NCI-H2196 (cell line): Measurements from ENCODE around the gene EFNA4.

Source experiments
- DNase-seq: peaks from one replicate; lab custom pipeline; 2025; ENCODE audit not compliant: unreplicated experiment; lab: John Stamatoyannopoulos, UW

The EFNA4 gene

DNA sequence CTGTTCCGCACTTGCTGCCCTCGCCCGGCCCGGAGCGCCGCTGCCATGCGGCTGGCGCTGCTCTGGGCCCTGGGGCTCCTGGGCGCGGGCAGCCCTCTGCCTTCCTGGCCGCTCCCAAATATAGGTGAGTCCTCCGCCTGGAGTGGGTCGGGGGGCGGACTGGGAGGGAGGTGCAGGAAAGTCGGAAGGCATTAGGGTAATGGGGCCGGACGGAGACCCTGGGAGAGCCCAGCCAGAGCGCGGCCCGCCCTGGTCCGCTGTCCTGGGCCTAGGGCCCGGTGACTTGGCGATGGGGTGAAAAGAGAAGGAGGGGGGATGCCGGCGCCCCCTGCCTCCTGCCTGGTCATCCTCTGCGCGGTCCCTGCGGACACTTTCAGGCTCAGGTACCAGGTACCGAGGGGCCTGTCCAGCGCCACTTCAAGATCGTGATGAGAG is 12.2 kb upstream of the EFNA4 start:
- DNase-seq: no peak

DNA sequence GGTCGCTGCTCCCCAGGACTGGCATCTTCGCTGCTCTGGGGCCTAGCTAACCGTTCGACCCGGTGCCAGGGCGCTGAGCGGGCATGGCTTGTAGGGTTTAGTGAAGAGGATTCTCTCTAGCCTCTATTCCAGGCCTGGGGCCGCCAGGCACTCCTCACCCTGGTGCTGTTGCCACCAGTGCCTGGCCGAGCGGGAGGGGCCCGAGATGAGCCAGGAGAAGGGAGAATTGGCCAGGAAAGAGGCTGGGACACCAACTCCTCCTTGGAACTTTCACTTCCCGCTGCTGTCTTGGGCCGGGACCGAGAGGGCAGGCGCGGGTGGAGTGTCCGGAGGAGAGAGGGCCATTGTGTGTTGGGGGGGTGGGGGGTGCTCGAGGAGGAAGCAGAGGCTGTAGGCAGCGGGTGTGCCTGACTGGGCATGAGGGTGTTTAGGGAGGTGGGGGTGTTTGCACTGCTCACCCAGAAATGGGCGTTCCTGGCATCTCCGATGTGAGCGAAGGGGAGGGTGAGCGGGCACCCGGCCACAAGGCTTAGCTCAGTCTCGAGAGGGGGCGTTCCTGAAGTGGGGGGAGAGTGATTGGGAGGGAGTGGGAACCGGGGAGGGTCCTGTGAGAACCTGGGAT is 11.7 kb upstream of the EFNA4 start:
- DNase-seq: peak; percentile 60

DNA sequence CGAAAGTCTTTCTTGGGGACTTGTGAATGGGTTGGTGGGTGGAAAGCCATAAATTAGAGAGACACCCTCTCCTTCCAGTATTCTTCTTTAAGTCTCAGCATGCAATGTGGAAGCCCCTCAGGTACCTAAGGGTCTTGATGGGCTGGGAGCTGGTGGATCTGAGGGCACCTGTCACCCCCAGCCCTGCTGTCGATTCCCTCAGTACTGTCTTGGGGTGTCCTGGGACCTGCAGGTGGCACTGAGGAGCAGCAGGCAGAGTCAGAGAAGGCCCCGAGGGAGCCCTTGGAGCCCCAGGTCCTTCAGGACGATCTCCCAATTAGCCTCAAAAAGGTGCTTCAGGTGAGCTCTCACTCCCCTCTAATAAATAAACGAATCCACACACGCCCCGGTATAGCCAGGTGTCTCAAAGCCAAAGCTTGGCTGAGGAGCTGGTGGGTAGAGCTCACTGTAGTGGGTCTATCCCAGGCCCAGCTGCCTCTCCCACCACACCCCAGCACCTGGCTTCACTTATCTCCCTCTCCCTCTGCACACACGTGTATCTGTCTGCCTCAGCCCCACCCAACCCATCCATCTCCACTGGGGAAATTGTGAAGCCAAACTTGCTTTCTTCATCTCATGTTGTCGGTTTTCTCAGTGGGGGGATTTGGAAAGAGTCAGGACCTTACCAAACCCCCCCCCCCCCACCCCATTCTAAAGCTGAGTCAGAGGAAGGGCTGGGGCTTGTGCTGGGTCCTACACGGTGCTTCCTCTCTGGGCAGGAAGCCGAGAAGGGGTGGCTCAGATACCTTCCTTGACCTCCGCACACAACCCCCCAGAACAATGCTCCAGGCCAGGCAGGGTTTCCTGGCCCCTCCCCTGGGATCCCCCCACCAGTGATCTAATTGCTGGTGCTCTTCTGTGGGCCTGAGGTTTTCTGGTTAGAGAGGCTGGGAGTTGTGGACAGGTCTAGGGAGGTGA is 10.8 kb upstream of the EFNA4 start:
- DNase-seq: no peak

DNA sequence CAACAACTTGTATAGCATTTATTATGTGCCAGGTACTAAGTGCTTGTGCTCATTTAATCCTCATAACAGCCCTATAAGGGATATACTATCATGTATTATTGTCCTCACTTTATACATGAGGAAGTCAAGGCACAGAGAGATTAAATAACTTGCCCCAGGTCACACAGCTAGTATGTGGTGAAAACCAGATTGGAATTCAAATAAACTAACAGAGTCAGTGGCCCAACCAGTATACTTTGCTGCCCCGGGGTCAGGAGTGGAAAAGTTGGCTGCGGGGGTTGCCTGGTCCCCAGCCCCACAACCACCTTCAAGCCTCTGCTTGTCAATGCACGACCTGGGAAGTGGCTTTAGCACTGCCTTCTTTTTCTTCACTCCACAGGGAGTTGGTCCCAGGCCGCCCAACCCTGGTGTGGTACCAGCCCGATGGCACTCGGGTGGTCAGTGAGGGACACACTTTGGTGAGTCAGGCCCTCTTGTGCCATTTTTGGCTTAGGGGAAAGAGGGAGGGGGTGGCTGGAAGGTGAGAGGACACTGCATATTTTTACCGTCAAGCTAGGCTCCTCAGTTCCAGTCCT is 9.9 kb upstream of the EFNA4 start:
- DNase-seq: no peak

DNA sequence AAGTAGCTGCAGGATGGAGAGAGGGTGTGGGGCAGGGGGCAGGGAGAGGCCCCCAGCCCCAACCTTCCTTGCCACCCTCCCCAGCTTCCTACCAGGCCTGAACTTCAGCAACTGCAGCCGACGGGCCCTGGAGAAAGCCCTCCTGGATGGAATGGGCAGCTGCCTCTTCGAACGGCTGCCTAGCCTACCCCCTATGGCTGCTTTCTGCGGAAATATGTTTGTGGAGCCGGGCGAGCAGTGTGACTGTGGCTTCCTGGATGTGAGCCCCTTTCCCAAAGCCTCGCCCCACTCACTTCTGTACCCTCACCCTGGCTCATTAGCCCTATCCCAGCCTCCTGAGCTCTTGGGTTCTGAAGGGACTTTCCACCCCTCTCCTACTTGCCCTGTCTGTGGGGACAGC is 6.4 kb upstream of the EFNA4 start:
- no peak for DNase-seq

DNA sequence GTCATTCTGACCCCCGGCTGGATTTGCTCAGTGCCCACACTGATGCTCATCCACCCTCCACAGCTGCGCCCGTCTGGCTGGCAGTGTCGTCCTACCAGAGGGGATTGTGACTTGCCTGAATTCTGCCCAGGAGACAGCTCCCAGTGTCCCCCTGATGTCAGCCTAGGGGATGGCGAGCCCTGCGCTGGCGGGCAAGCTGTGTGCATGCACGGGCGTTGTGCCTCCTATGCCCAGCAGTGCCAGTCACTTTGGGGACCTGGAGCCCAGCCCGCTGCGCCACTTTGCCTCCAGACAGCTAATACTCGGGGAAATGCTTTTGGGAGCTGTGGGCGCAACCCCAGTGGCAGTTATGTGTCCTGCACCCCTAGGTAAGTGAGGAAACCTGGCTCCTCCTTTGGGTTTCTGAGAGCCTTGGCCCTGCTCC is 5.7 kb upstream of the EFNA4 start:
- no peak for DNase-seq

DNA sequence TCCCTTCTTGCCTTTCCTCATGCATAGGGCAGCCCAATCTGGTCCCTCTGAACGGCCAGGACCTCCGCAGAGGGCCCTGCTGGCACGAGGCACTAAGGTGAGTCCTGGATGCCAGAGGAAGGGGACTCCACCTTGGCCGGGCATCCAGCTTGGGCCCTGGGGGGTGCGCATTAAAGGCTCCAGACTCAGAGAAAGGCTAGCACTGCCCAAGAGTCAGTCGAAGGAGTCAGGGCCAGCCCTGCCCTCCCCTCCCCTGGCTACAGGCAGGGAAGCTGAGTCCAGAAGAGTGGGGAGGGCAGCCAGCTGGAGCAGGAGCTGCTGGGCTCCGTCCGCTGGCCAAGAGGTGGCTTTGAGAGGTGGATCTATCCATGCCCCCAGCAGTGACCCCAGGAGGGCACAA is 2.8 kb upstream of the EFNA4 start:
- DNase-seq: no peak

DNA sequence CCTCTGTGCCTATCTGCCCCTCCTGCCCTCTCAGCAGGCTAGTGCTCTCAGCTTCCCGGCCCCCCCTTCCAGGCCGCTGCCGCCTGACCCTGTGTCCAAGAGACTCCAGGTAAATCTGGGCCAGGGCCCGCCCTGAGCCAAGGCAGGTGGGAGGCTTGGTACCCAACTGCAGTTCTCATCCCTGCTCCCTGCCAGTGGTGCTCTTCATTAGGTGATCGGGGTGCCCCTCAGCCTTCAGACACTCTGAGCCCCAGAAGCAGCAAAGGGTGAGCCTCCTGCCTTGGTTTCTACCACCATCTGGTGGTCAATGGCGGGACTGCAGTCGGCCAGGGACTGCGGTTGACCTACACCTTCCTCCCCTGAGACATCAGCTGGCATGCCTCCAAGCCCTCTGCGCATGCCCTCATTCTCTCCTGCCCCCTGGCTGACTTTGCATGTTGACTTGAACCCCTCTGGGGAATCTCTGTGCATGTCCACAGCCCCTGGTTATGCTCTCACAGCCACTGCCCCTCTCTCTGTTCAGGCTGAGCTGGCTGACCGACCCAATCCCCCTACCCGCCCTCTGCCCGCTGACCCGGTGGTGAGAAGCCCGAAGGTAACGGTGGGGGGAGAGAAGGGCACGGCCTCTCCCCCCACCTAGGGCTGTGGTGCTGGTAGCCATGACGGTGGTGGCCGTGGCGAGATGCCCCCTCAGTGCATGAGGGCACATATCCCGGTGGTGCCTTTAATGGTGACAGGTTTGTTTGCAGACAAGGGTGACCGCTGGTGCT is 2.0 kb upstream of the EFNA4 start:
- DNase-seq: peak; percentile 97

DNA sequence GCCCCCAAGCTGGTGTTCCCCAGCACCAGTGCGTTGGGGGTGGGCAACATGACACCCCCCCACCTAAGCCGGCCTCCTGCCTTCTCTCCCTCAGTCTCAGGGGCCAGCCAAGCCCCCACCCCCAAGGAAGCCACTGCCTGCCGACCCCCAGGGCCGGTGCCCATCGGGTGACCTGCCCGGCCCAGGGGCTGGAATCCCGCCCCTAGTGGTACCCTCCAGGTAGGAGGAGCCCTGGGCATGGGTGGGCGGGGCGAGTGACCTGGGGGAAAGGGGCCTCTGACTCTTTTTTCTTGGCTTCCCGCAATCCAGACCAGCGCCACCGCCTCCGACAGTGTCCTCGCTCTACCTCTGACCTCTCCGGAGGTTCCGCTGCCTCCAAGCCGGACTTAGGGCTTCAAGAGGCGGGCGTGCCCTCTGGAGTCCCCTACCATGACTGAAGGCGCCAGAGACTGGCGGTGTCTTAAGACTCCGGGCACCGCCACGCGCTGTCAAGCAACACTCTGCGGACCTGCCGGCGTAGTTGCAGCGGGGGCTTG is 1.3 kb upstream of the EFNA4 start:
- no peak for DNase-seq

DNA sequence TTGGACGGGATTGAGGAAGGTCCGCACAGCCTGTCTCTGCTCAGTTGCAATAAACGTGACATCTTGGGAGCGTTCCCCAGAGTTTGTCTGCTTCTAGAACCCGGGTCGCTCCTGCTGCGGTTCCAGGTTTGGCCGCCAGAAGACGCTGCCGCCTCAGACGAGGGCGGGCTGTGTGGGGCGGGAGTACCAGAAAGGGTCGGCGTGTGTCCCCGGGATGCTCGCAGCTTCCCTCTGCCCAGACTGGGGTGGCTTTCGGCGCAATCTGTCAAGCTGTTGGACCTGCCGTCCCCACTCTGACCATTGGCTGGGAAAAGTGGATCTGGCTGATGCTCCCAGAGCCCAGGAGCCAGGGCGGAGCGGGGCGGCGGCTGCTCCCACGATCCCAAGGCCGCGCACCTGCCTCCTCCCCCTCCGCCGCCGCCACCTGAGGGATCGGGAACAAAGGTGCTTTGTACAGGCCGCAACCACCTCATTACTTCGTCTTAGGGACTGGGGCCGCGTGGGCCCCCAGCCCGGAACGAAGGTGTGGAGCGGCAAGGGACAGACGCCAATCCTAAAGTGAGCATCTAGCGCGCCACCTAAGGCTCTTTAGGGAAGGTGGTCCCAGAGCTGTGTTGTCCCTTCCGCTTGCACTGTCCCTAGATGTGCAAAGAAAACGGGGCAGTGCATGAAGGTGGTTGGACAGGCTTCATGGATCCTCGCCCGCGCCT is 683 bp upstream of the EFNA4 start:
- DNase-seq: peak; percentile 51

DNA sequence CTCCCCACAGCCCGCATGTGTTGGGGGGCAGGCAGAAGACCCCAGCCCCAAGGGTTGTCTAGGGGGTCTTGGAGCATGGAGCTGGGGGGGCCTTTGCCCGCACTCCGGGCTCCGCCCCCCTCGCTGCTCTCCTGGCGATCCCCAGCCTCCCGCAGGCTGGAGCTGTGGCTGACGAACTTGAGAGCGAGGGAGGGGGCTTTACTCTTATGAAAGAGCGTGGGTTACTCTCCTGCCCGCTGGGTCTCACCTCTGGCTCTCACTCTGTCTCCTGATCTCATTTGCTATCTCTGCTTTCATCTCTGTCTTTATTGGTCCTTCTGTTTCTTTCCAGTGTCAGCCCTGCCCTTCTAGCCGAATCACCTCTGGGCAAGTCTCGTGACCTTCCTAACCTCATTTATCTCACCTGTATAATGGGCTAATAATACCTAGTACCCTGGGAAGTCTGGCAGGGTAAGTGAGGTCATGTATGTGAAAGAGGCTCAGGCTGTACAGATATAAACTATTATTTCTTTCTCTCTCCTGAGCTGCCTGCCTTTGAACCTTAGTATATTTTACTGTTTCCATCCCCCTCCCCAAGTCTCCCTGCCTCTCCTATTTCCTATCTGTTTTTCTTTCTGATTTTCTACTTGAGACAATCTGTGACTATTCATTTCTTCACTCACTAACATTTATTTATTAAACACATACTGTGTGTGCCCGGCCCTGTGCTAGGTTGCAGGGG is 731 bp downstream of the EFNA4 start:
- DNase-seq: peak; percentile 80

DNA sequence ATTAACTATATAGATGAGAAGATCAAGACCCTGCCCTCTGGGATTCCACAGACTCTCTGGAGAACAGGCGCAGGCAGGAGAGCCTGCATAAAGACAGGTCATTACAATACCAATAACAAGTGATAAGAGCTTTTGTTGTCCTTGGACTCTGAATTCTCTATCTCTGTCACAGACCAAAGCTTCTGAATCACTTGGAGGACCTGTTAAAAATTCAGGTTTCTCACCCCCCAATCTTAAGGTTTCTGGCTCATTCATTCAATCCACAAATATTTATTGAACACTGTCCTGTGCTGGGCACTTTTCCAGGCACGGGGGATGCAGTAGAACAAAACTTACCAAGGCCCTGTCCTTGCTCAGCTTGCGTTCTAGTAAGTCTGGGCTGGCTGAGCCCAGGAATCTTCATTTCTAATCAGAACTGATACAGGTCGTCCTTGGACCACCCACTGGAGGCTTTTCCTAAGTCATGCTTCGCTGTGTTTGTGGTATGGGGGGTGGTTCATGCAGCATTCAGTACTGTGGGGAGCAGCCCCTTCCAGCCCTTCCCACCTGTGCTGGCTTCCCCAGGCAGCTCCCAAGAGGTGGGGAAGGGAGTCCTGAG is 1.4 kb downstream of the EFNA4 start:
- DNase-seq: no peak

DNA sequence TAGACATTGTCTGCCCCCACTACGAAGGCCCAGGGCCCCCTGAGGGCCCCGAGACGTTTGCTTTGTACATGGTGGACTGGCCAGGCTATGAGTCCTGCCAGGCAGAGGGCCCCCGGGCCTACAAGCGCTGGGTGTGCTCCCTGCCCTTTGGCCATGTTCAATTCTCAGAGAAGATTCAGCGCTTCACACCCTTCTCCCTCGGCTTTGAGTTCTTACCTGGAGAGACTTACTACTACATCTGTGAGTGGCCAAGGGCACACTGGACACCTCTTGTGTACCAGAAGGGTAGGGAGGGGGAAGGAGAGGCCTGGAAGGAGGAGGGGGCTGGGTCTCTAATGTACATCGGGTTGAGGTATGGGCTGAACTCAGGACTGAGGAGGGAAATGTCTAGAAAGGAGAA is 3.2 kb downstream of the EFNA4 start:
- DNase-seq: no peak

DNA sequence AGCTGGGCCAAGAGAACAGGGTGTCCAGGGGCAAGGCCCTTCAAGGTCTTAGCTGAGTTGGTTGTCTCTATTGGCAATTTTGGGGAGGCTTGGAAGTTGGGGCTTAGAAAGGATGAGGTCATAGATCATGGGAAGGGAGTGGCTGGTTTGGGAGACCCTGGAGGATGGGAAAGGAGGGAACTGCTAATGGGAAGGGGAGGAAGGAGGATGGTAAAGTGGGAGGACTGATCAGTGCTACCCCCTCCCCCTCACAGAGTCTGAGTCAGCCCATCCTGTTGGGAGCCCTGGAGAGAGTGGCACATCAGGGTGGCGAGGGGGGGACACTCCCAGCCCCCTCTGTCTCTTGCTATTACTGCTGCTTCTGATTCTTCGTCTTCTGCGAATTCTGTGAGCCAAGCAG is 5.1 kb downstream of the EFNA4 start:
- DNase-seq: no peak

DNA sequence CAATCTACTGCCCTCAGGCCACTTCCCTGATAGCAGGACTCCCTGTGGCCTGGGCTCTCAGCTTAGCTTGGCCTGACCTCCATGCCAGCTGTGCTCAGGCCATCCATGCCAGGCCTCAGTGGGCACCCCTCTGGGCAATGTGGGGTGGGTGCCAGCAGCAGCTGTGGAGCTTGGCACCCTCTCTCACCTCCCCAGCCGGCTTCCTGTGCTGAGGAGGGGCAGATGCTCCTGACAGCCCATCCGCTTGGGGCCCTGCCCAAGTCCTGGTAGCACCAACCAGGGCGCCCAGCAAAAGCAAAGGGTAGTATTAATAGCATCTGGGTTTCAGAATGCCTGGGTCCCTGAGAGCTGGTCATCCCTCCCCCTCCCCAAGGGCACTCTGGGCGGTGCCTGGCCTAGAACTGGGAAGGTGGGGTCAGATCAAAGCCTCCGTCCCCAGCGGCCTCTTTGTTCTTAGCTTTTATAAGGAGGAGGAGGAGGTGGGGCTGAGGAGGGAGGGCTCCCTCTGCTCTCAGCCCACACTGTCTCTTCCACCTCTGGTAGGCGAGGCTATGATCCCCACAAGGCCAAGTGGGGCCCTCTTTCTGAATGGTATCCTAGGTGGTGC is 6.1 kb downstream of the EFNA4 start:
- peak; percentile 76 for DNase-seq

DNA sequence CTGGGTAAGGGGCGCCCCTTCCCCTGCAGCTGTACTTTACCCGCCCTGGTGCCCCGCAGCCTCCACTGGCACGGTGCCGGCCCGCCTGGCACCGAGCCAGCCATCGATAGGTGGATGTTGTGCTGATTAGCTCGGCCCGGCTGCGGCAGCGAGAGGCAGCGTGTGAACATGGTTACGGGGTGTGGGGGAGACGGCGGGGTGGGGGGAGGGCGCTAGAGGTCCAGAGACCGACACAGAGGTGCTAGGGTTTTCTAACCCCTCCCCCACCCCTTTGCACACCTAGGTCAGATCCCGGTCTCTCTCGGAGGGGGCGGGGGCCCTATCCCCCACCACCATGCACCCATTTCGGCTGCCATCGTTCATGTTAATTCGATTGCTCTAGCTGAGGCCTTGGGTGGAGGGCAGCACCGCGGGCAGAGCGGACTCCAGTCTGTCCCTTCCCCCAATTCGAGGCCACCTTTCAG is 6.7 kb downstream of the EFNA4 start:
- peak; percentile 64 for DNase-seq

DNA sequence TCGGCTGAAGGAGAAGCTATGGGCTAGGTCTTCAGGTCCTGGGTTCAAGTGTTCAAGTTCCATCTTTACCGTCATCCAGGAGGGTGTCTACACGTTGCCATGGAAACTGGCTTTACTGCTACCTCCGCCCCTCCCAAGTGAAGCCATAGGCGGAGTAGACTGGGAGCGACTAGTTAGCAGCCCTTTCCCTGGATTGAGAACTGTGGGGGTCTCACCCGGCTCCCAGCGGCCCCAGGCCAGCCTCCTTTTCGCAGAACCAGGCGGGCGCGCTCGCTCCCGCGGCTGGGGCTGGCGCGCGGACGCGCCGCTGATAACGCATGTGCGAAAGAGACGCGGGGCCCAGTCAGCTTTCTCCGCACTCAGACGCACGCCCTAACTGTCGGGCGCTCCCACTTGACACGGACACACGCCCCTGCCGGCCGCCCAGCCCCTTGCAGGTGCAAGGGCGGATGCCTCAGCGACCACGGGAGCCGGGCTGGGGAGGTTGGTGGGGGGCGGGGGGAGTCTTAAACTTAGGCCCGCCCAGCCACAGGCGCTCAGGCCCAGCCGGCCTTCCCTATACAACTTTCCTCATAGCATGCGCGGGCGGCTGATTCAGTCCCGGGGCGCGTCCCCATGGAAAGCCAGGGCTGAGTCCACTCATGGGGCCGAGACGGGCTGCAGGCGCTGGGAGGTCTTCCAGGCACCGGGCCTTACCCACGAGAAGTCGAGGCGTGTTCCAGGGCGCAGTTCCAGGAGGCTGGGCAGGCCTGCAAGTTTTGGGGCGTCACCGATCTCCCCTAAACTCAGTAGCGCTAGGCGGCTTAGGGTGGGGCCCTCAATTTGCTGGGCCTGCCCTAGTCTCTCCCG is 7.4 kb downstream of the EFNA4 start:
- DNase-seq: no peak

DNA sequence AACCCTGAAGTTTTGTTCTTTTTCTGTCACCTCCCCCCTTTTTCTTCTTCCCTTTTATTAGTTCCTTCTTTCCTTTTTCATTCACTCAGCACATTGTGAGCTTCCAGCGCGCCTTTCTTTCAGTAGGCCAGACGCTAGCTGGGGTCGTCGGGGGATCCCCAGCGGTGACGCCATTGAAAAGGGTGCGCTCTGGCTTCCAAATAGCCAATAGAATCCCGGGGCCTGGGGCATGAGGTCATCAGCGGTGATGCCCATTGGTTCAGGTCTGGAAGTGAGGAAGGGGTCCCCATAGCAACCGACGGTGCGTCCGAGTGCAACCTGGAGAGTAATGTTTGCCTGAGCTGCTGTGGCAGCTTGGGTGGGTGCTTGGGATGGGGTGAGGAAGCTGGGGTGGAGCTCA is 8.2 kb downstream of the EFNA4 start:
- no peak for DNase-seq
